Neural progenitor cell (in vitro differentiated cells): ENCODE data around the gene CAMSAP3.

Experiments
- CTCF ChIP-seq: fragments of 200-600 bp; sonication (generic); IDR thresholded peaks from 2 replicates; pipeline ENCODE4 v1.5.1; 2017; ENCODE audit warnings: antibody characterized with exemption, mild to moderate bottlenecking
- EZH2phosphoT487 ChIP-seq: fragments of 200-600 bp; sonication (generic); IDR thresholded peaks from 2 replicates; pipeline ENCODE4 v1.6.1; 2017; ENCODE audit warnings: antibody characterized with exemption

- no peak for TF ChIP-seq EZH2phosphoT487
- no peak for TF ChIP-seq CTCF
Measured at GRCh38 chr19:7647156-7647555, 51.5 kb downstream of the CAMSAP3 start.
